Choroid plexus epithelial cell (primary cell): Measurements from ENCODE around the gene CLRN1.

Experiments used
- DNase-seq: peaks from one replicate; pipeline ENCODE4 v3.0.0-alpha.2; 2010; ENCODE audit warnings: low read depth
- H3K4me3 ChIP-seq: 2 replicates; pipeline ENCODE4 v1.5.1; 2011; ENCODE audit warnings: low read depth, mild to moderate bottlenecking, control low read depth, low read length, moderate library complexity
- TF ChIP-seq, protein P1 (sequence below): conservative IDR thresholded peaks from 2 replicates; pipeline ENCODE4 v1.5.1; 2011; ENCODE audit warnings: low read depth, mild to moderate bottlenecking, control low read depth, inconsistent platforms, low read length, moderate library complexity

The CLRN1 gene

GRCh38 chr3:150906461-150906860 lies 66.1 kb downstream of the CLRN1 start:
- TF ChIP-seq, protein P1, sequence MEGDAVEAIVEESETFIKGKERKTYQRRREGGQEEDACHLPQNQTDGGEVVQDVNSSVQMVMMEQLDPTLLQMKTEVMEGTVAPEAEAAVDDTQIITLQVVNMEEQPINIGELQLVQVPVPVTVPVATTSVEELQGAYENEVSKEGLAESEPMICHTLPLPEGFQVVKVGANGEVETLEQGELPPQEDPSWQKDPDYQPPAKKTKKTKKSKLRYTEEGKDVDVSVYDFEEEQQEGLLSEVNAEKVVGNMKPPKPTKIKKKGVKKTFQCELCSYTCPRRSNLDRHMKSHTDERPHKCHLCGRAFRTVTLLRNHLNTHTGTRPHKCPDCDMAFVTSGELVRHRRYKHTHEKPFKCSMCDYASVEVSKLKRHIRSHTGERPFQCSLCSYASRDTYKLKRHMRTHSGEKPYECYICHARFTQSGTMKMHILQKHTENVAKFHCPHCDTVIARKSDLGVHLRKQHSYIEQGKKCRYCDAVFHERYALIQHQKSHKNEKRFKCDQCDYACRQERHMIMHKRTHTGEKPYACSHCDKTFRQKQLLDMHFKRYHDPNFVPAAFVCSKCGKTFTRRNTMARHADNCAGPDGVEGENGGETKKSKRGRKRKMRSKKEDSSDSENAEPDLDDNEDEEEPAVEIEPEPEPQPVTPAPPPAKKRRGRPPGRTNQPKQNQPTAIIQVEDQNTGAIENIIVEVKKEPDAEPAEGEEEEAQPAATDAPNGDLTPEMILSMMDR: no peak

DNA sequence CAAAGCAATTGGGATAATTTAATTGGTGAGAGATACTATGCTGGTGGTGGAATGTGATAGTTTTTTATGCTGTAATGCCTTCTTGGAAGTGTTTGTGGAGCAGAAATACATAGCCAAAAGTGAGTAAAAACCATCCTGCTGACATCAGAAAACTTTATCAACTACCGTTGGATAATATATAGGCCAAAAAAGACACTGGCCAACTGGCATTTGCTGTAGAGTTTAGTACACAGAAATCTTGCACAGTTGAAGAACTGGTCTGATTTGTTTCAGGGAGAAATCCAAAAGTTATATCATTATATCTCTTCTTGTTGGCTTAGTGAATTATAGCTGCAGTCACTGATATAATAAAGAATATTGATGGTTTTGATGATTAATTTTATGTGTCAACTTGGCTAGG lies 66.8 kb downstream of the CLRN1 start:
- DNase-seq: no peak
- TF ChIP-seq, protein P1: no peak
- H3K4me3 ChIP-seq: no peak overlapping the region

More at GRCh38 chr3:150906461-150906860, 66.1 kb downstream of the CLRN1 start:
- H3K4me3 ChIP-seq: no peak overlapping the region
- no peak for DNase-seq

- TF ChIP-seq, protein P1: no peak
- no peak within 1 kb of the TSS for H3K4me3 ChIP-seq
- DNase-seq: no peak
Observed at GRCh38 chr3:150905339-150905738, 67.2 kb downstream of the CLRN1 start, which contains the start of gene MINDY4B. Gene MINDY4B, minus strand, starts transcription at chr3:150905439. Its CDS starts 0 bp downstream, at chr3:150905439.

- TF ChIP-seq, protein P1: no peak
- no peak for DNase-seq
- no peak overlapping the region for H3K4me3 ChIP-seq
Observed at GRCh38 chr3:150902988-150903387, 69.5 kb downstream of the CLRN1 start.

DNA sequence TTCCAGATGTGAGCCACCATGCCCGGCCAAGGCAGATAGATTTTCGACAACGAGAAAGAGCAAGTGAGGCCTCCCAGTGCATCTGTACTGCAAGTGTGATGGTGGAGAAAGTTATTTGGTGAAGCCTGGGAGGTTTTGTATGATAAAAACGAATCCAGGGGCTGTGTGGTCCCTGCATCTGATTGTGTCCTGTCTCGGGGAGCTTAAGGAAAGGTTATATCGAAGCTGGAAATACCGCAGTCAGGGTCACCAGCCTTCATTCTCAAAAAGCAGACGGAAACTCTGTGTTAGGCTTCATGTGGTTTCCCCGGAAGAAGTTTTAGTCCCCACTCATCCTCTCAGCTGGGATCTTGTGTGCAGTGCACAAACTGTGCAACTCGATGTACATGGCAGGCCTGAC lies 70.7 kb downstream of the CLRN1 start:
- TF ChIP-seq, protein P1: no peak
- H3K4me3 ChIP-seq: no peak overlapping the region
- DNase-seq: no peak

- no peak overlapping the region for H3K4me3 ChIP-seq
- TF ChIP-seq, protein P1: no peak
Observed at GRCh38 chr3:150899141-150899540, 73.4 kb downstream of the CLRN1 start.

DNA sequence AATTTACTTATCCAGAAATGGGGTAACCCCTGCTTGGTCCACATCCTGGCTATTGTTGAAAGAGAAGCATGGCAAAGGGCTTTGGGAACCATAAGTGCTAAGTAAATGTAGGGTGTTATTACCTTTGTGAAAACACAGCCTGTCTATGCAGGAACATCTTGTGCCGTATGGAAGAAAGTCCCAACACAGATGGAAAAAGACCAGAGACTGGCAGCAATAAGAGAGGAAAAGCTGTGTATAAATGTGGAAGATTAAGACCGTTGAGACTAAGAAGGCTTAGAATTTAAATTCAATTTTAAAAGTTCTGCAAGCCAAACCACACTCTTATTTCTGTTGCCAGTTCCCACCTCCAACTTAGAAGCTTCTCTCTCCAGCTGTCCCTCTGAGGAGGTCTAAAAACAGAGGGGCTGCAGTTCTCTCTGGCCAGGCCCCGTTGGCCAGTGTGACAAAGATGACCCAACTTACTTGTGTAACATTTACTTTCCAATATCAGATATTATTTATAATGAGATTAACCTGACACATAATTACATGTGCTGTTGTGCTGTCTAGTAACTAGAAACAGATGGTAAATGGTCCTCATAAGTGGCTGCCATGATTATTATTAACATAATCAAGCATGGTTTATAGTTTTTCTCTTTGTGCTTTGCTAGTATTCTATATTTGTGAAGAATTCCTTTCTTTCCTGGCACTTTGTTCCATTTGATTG lies 74.3 kb downstream of the CLRN1 start:
- DNase-seq: no peak
- TF ChIP-seq, protein P1: no peak

More at GRCh38 chr3:150899141-150899540, 73.4 kb downstream of the CLRN1 start:
- DNase-seq: no peak

More for the DNA sequence above, 74.3 kb downstream of the CLRN1 start:
- no peak overlapping the region for H3K4me3 ChIP-seq
